ENCODE measurements around the gene PRKAR1B.

DNA sequence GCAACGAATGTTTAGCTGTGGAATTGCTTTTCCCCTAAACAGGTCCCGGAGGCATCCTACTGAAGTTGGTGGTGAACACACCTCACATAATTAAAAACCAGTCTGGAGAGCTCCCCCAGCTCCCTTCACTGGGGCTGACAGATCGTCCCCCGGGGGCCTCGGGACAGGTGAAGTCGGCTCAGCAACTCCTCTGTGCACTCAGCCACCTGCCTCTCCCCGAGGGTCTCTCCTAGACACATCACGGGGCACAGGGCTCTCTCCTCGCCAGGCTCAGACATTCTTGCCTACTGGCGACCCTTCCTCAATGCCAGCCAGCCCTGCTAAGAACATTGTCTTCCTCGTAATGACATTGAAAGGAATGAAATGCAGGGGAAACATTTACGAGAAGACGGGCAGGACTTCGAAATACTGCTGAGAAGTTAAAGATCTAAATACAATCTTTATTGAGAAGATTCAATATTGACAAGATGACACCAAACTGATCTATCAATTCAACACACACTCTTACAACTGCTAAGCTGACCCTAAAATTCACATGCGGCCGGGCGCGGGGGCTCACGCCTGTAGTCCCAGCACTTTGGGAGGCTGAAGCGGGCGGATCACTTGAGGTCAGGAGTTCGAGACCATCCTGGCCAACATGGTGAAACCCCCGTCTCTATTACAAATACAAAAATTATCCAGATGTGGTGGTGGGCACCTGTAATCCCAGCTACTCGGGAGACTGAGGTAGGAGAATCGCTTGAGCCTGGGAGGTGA, 88.6 kb downstream of the PRKAR1B start:
- TF ChIP-seq YY1 (IDR thresholded peaks at IDR 0.05; ENCODE audit: insufficient read depth, insufficient read length) = no peak
- TF ChIP-seq SUZ12 (IDR thresholded peaks at IDR 0.05; ENCODE audit: extremely low read depth, insufficient read depth, insufficient read length) = no peak
- TF ChIP-seq ZNF274 (IDR thresholded peaks at IDR 0.05; ENCODE audit: low read depth, low read length) = no peak

Measured in NT2/D1 (cell line).